Panc1 (cell line): ENCODE results near the gene EWSR1. TPM values are rescaled to one million over a fixed set of nuclear protein-coding genes. Genes with fewer than 3 reads are reported as not detected.

Experiments
- ATAC-seq: fragments of 200-7000 bp; cut with Tn5 transposase; 2 replicates; pipeline ENCODE4 v1.9.1; 2020; ENCODE audit warnings: mild to moderate bottlenecking, moderate library complexity
- BruUV-seq: library from RNA; stranded (reverse); fragments of 400-500 nt; replicated peaks from 2 replicates; lab custom pipeline; 2021; lab: Mats Ljungman, UMichigan
- CTCF ChIA-PET: fragments of 300-600 bp; sonication (Branson Sonifier 250); formaldehyde crosslinking; loops from one replicate; lab custom pipeline; 2022; ENCODE audit warnings: antibody characterized with exemption; lab: Charles Lee
- POLR2A ChIA-PET: fragments of 300-600 bp; sonication (Branson Sonifier 250); formaldehyde crosslinking; loops from one replicate; lab custom pipeline; 2022; ENCODE audit warnings: antibody characterized with exemption; lab: Charles Lee
- DNase-seq: peaks from one replicate; pipeline ENCODE4 v3.0.0-alpha.2; 2010; ENCODE audit warnings: low read depth, low spot score
- H3K27ac ChIP-seq: 2 replicates; pipeline ENCODE4 v1.5.1; 2011; ENCODE audit warnings: mild to moderate bottlenecking, low read length, inconsistent platforms
- H3K27me3 ChIP-seq: fragments of 200-500 bp; sonication (Bioruptor generic); 2 replicates; pipeline ENCODE4 v1.6.0; 2014; ENCODE audit warnings: low read length, inconsistent platforms; ENCODE audit not compliant: control insufficient read depth, insufficient read depth
- H3K36me3 ChIP-seq: fragments of 200-500 bp; sonication (Bioruptor generic); 2 replicates; pipeline ENCODE4 v1.5.1; 2014; ENCODE audit warnings: inconsistent platforms, mild to moderate bottlenecking, low read length, moderate library complexity; ENCODE audit not compliant: control insufficient read depth, insufficient read depth
- H3K4me1 ChIP-seq: 2 replicates; pipeline ENCODE4 v1.5.1; 2011; ENCODE audit warnings: inconsistent platforms, mild to moderate bottlenecking, low read length, moderate library complexity; ENCODE audit not compliant: control insufficient read depth, insufficient read depth
- H3K4me3 ChIP-seq, 2 experiments: 2 replicates each; pipeline ENCODE4 v1.5.1; 2011 to 2012; ENCODE audit warnings: low read depth in 2 of 2, low read length in 2 of 2, mild to moderate bottlenecking in 2 of 2, inconsistent platforms in 1 of 2, moderate library complexity in 1 of 2
- H3K9me3 ChIP-seq: fragments of 200-500 bp; sonication (Bioruptor generic); 2 replicates; pipeline ENCODE4 v1.5.1; 2014; ENCODE audit warnings: low read depth, mild to moderate bottlenecking, inconsistent platforms, low read length, moderate library complexity; ENCODE audit not compliant: control insufficient read depth, insufficient read depth
- CTCF ChIP-seq: fragments of 450-650 bp; IDR thresholded peaks from 2 replicates; pipeline ENCODE4 v1.5.1; 2017; ENCODE audit warnings: mild to moderate bottlenecking
- POLR2AphosphoS5 ChIP-seq: IDR thresholded peaks from 2 replicates; pipeline ENCODE4 v1.6.1; 2012; ENCODE audit warnings: mild to moderate bottlenecking, low read depth, low read length, moderate library complexity
- SIN3A ChIP-seq: IDR thresholded peaks from 2 replicates; pipeline ENCODE4 v1.6.1; 2012; ENCODE audit warnings: low read depth, mild to moderate bottlenecking, low read length, moderate library complexity, borderline replicate concordance; ENCODE audit not compliant: insufficient read depth
- TCF7L2 ChIP-seq: IDR thresholded peaks from 2 replicates; pipeline ENCODE4 v1.6.1; 2011; ENCODE audit warnings: mild to moderate bottlenecking, low read depth, low read length, inconsistent platforms
- in situ Hi-C: cut with HindIII; loops from 2 replicates; pipeline ENCODE4 v1.10.0; 2016; ENCODE audit warnings: low sequenced_read_pairs, low pct_unique_long_range_greater_than_20kb
- intact Hi-C: fragments of 100-400 bp; cut with micrococcal nuclease; formaldehyde crosslinking; loops from one replicate; pipeline ENCODE4 v1.10.0; 2022; ENCODE audit not compliant: unreplicated experiment
- total RNA-seq: library from RNA; stranded (reverse); gene quantifications from one replicate; pipeline ENCODE4 v1.2.1, GENCODE V29; 2021; ENCODE audit not compliant: unreplicated experiment
- TF ChIP-seq, protein P1 (sequence below), 2 experiments: IDR thresholded peaks; 2 replicates each; pipeline ENCODE4 v1.6.1; 2011 to 2012; ENCODE audit warnings: low read depth in 2 of 2, control low read depth in 1 of 2, low read length in 1 of 2, mild to moderate bottlenecking in 1 of 2, moderate library complexity in 1 of 2; ENCODE audit not compliant: insufficient read depth in 1 of 2

Gene EWSR1
- total RNA-seq, 1 experiment from 2014 or later = 272 TPM

- no peak for DNase-seq
- no peaks in the 10 kb centered on the region for H3K36me3 ChIP-seq
- CTCF ChIA-PET = no interaction called here
- no TSS peak for BruUV-seq
- in situ Hi-C loops = no loop called here
- H3K27ac ChIP-seq = no peak overlapping the region
- TF ChIP-seq CTCF (no peak), POLR2AphosphoS5 (no peak), SIN3A (no peak), TCF7L2 (no peak)
- TF ChIP-seq, protein P1, sequence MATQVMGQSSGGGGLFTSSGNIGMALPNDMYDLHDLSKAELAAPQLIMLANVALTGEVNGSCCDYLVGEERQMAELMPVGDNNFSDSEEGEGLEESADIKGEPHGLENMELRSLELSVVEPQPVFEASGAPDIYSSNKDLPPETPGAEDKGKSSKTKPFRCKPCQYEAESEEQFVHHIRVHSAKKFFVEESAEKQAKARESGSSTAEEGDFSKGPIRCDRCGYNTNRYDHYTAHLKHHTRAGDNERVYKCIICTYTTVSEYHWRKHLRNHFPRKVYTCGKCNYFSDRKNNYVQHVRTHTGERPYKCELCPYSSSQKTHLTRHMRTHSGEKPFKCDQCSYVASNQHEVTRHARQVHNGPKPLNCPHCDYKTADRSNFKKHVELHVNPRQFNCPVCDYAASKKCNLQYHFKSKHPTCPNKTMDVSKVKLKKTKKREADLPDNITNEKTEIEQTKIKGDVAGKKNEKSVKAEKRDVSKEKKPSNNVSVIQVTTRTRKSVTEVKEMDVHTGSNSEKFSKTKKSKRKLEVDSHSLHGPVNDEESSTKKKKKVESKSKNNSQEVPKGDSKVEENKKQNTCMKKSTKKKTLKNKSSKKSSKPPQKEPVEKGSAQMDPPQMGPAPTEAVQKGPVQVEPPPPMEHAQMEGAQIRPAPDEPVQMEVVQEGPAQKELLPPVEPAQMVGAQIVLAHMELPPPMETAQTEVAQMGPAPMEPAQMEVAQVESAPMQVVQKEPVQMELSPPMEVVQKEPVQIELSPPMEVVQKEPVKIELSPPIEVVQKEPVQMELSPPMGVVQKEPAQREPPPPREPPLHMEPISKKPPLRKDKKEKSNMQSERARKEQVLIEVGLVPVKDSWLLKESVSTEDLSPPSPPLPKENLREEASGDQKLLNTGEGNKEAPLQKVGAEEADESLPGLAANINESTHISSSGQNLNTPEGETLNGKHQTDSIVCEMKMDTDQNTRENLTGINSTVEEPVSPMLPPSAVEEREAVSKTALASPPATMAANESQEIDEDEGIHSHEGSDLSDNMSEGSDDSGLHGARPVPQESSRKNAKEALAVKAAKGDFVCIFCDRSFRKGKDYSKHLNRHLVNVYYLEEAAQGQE (IDR thresholded peaks at IDR 0.05; ENCODE audit: insufficient read depth in 1 of 2, low read depth in 2 of 2, low read length in 1 of 2) = no peak
- no peak overlapping the region for H3K4me3 ChIP-seq
- no peaks in the 10 kb centered on the region for H3K9me3 ChIP-seq
- POLR2A ChIA-PET = no interaction called here
- intact Hi-C loops = no loop called here
- H3K27me3 ChIP-seq = no peaks in the 10 kb centered on the region
- H3K4me1 ChIP-seq = no peaks in the 10 kb centered on the region
- no peak for ATAC-seq
Observed at GRCh38 chr22:29230972-29231875, 36.8 kb upstream of the EWSR1 start.

GRCh38 chr22:29231971-29232959, 35.8 kb upstream of the EWSR1 start:
- H3K27me3 ChIP-seq = no peaks in the 10 kb centered on the region
- in situ Hi-C loops = no loop called here
- DNase-seq (no peak), ATAC-seq (no peak)
- H3K4me3 ChIP-seq = no peak overlapping the region
- intact Hi-C loops = no loop called here
- TF ChIP-seq CTCF = no peak
- TF ChIP-seq, protein P1 (IDR thresholded peaks at IDR 0.05; ENCODE audit: insufficient read depth in 1 of 2, low read depth in 2 of 2, low read length in 1 of 2) = no peak
- no peak for TF ChIP-seq SIN3A
- ChIA-PET CTCF (no interaction called here), POLR2A (no interaction called here)
- H3K4me1 ChIP-seq = no peaks in the 10 kb centered on the region
- no peaks in the 10 kb centered on the region for H3K9me3 ChIP-seq
- no peak overlapping the region for H3K27ac ChIP-seq
- BruUV-seq = no TSS peak
- no peaks in the 10 kb centered on the region for H3K36me3 ChIP-seq
